GM19468 (cell line): ENCODE measurements around the gene MPO.

Source experiments
- ATAC-seq: cut with Tn5 transposase; IDR thresholded peaks from one replicate; pipeline ENCODE4 v1.9.1; 2021; ENCODE audit warnings: mild to moderate bottlenecking, moderate library complexity, moderate number of reproducible peaks; ENCODE audit not compliant: unreplicated experiment; ENCODE audit errors: extremely low read depth

Gene MPO

DNA sequence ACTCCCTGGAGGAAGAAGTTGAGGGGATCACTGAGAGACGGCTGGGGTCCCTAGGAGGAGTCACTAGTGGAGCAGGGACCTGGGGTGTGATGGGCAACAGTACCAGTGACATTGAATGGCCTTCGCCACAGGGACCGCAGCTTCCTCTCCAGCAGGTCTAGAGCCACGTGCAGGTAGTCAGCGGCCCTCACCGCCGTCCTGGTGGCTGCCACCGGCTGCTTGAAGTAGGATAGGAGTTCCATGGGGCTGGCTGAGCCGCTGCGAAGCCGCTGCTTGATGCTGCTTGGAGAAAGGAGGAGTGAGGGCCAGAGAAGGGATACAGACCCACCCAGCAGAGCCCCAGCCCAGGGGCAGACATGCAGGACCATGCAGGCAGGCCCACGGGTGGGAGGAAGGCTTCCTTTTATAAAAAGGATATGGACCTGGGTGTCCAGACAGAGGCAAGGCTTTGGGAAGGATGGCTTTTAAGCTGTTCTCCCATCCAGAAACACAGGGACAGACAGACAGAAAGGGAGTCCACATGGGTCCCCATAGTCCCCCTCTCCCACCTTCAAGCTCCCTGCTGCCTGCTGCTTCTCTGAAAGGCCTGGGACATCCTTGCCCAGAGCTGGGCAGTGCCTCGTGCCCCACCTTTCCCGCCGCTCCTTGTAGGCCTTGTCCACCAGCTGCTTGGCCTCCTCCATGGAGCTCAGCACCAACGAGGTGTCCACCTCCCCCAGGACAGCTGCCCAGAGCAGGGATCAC is 827 bp downstream of the MPO start:
- no peak for ATAC-seq

DNA sequence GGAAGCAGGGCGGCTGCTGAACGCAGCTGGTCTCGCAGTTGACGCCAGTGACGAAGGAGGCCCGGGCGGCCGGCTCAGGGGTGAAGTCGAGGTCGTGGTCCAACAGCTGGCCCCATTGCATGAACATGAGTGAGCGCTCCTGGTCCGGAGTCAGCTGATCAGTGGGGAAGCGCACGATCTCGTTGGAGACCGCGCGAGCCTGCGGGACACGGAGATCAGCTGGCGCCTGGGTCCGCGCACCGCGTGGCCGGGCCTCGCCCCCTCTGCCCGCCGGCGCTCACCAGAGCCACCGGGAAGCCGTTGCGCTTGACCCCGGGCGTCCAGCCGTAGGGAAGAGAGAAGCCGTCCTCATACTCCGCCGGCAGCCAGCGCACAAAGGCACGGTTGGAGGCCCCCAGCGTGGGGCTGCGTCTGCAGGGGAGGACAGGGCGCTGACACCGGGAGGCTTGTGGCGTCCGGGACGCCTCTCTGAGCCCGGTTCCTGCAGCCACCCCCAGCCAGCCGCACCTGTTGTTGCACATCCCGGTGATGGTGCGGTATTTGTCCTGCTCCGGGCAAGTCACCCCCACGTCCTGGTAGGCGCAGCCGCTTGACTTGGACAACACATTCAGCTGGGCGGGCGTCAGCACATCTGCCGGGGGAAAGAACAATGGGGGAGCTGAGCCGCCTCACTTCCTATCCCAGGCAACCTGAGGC is 1.6 kb downstream of the MPO start:
- no peak for ATAC-seq

DNA sequence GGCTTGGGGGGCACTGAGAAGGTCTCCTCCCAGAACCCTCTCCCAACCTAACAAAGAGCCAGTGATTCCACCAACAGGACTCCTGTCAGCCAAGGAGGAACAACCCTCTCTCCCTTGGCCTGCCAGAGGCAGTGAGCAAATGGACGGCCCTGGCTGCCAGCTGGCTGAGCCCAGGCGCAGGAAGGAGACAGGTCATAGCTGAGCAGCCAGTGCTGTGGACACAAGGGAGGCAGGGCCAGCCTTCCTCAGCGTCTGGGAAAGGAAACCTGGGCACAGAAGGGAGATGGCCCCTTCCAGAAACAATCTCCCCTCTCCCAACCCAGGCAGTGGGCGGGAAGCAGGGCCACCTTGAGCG is 2.1 kb downstream of the MPO start:
- ATAC-seq, result no peak

DNA sequence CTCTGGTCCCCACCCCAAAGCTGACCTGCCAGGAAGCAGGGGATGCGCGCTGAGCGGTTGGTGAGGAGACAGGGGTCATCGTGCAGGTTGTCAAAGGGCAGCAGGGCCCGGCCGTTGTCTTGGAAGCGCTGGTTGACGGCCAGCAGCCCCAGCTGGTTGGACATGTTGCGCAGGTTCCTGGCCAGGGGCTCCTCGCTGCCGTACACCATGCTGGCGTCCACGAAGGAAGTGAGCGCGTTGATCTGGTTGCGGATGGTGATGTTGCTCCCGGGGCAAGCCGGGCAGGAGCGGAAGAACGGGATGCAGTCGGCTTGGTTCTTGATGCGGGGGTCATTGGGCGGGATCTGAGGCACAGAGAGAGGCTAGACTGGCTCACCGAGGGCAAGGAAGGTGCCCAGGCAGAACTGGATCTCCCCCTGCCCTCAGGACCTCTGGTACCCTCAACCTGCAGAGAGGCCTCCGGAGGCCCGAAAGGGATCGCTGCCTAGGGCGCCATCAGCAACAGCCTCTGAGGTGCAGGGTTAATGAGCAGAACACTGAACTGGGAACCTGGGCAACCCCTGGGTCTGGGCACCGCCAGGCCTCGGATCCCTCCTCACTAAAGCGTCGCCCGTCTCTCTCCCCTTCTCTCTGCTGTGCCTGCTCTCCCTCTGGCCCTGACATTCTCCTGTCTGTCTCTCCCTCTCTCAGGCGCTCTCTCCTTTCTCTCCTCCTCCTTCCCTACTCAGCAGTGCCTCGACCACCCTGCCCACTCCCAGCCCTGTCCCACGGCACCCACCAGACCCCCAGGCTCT is 2.7 kb downstream of the MPO start:
- no peak for ATAC-seq

DNA sequence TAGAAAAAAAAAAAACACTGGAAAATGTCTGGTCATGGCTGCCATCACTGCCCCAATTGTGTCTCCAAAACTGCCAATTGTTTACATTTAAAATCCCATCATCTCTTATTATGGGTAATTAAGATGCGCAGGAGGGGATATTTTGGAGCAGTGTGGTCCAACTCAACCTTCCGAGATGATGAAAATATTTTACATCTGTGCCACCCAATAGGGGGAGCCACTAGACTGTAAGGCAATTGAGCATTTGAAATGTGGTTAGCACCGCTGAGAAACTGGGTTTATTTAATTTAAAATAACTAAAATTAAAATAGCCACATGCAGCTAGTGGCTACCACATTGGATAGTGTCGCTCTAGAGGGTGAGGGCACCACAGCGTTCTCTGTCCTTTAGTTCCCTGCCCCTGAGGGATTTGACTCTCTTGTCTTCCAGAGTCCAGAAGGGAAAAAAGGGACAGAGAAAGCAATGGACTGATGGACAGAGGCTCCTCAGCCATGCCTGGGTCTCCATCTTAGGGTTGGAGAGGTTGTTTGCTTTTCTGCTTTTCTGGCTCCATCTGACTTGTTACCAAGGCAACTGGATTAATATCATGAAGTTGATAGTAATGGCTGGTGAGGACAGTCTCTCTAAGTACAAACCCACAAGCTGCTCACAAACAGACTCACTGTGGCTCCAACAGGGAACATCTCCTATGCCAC is 3.5 kb downstream of the MPO start:
- no peak for ATAC-seq

DNA sequence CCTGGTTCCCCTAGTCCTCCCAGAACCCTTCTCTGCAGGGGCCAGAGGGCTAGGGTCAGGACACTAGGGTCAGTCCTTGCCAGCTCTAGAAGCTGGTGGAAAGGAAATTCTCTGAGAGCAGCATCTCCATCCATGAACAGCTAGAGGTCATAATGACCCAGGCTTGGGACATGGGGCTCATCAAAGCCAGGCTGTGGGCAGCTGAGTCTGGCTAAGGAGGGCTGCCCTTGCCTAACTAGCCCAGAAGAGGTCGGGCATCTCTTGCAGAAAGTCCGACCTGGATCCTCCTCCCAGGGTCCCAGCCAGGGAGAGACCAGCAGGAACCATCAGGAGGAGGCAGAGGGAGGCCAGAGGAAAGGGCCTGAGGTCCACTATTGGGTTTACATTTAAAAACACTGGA is 4.3 kb downstream of the MPO start:
- ATAC-seq, result no peak

DNA sequence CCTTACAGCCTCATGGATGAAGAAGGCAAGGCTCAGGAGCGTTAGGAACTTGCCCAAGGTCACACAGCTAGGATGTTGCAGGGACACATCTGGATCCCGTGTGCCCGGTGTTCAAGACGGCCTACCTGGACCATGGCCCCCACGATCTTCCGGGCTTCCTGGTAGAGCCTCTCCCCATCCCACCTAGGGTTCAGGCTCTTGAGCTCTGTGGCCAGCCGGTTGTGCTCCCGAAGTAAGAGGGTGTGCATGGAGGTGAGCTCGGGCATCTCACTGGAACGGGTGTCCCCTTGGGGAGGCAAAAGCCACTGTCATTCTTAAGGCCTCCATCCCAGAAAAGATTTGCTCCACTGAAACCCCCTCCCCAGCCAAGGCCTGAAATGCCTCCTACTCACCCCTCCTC is 5.3 kb downstream of the MPO start:
- ATAC-seq, result no peak

DNA sequence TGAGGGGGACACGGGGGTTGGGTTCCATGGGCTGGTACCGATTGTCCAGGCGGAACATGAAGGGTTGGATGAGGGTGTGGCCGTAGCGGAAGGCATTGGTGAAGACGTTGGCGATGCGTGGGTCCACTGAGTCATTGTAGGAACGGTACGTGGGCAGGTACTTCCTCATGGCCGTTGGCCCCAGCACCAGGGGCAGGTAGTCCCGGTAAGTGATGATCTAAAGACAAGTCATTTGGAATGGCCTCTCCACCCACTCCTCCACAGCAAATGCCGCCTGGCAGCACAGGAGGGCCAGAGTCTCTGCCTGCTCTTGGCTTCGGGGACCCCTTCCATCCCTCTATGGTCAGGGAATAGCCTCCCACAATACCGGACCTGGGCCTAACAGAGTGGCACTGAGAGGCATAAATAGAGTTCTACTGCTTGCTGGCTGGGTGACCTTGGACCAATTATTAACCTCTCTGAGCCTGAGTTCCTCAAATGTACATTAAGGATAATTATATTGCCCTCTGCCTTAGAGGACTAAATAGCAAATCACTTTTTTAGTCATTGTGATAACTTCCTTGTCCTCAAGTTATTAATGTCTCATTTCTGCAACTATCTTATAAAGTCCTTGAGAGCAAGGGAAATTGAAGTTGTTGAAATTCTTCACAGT is 7.2 kb downstream of the MPO start:
- no peak for ATAC-seq

DNA sequence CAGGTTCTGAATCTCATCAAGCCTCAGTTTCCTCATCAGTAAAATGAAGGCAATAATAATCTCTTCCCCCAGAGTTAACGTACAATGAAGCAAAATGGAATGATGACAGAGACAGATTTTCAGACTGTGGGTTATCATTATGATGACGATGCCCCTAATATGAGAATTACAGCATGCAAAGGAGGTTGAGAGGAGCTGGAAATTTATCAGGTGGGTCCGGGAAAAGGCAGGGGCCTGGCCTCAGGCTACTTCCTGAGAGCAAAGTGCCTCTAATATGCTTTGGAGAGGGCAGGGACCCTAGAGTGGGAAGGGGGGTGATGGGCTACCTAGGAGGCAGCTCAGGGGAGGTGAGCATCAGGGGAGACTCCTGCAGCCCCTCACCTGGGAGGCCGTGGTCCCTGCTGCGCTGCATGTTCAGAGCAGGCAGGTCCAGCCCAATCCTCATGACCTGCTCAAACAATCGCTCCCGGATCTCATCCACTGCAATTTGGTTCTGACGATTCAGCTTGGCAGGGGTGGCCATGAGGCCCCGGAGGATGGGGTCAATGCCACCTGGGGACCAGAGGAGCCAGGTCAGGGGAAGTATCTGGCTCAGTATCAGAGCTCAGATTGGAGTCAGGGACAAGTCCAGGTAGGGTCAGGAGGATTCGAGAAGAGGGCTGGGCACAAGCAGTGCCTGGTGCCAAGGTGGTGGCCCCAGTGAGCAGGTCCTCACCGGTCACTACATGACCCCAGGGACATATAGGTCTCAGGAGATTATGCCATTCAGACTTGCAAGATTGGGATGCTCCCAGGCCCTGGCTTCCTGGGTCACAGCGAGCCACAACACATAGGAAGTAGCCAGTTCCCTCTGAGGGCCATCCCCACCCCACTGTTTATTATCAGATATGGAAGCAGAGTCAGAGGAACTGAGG is 8.1 kb downstream of the MPO start:
- ATAC-seq, result no peak

DNA sequence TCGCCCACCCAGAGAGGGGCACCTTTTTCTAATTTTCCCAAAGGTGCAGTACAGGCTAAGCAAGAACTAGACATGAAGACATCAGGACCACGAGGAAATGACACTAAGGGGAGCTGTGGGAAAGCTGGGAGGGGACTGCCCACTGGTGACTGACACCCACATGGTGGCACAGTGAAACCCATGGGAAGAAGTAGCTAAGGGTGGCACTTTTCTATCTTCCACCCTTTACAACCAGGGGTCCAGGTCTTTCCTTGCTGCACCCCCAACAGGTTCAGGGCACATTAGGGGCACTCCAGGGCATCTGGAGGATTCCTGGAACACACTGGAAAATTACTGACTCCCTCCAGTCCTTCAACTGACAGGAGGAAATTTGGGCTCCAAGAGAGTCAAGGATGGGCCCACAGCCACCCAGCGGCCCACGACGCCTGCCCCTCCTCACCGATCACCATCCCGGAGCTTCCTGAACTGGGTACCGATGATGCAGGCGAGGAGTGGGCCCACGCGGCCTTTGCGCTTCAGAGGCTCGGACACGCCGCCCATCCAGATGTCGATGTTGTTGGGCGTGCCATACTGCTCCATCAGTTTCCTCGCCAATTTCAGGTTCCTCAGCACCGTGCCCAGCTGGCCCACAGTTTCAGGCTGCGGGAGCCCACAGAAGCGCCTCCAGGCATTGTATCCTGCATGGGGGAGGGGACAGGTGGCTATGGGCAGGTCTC is 9.4 kb downstream of the MPO start:
- ATAC-seq, result no peak

DNA sequence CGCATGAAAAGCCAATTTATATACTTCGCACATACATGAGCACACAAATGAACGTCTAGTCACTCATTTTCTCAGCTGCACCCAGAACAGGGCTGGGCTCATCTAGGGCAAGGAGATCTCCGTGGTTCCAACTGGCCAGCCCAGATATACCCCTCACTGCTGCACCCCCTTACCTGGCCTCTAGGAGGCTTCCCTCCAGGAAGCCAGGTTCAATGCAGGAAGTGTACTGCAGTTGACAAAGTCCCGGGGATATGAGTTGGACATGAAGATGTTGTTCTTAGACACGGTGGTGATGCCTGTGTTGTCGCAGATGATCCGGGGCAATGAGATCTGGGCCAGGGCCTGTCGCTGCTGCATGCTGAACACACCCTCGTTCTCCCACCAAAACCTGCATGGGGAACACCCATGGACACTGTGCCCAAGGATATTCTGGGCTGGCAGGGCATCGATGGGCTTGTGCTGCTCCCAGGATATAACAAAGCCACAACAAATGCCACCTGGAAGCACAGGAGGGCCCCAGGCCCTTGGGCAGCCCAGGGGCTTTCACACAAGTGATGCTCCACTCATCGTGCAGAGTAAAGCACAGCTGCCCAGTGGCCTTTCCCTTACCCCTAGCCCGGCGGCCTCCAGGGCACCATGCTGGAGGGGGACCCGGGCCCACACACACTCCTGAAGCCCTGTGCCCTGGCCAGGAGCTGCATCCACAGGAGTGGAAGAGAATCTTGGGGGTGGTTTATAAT is 10.1 kb downstream of the MPO start:
- no peak for ATAC-seq

DNA sequence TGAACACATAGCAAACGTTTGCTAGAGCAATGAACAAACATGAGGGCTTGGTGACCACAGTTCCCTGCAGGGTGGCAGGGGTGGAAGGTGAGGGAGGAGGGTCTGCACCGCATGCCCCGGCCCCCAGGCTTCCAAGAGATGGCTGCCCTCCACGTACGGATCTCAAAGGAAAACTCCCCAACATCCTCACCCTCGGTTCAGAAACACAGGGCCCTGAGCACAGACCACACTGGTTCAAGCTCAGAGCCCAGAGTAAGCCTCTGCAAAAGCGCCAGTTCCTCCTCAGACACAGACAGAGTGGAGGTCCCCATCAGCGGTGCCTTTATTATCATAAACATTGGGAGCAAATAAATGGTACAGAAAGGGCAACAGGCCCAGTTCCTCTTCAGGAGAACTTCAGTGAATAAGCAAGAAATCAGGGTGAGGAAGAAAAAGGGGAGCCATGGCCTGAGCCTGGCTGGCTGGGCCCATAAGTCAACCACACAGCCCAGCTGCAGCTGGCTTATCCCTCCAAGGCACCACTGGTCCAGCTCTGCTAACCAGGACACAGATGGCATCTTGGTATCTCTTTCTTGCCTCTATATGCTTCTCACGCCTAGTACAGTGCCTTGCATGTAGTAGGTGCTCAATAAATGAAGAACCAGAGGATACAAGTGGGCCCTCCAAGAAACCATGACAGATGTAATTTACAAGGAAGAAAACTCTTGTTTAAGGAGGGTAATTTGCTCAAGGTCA is 11.0 kb downstream of the MPO start:
- no peak for ATAC-seq

DNA sequence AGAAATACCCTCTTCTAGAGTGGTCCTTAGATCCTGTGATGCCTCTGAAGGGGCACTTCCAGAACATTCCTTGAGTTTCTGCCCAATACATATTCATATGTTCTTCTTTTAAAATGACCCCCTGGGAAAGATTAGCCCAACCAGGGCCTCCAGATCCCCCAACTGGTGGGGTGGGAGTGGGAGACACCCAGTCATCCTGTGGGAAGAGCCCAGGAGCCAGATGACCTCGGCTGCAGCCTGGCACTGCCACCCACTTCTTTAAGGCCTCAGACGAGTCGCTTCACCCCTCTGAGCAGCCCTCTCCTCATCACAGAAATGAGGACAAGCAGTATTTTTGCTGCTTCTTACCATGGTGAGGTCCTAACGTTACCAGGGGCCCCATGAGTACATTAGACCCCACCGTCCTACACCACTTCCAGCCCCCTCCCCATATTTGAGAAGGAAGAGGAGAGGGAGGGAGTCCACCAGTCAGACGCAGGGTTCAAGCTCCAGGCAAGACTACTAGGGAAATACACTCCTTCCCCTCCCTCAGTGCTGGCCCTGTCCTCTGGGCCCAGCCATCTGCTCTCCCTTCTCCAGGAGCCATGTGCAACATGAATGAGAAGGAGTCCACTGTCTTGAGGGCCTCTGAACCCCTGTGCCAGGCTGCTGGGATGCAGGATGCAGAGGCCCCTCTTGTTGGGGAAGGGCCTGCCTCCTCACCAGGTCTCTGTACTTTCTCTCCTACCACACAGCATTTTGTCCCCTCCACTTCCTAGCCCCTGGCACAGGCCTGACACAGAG is 11.8 kb downstream of the MPO start:
- ATAC-seq, result no peak

DNA sequence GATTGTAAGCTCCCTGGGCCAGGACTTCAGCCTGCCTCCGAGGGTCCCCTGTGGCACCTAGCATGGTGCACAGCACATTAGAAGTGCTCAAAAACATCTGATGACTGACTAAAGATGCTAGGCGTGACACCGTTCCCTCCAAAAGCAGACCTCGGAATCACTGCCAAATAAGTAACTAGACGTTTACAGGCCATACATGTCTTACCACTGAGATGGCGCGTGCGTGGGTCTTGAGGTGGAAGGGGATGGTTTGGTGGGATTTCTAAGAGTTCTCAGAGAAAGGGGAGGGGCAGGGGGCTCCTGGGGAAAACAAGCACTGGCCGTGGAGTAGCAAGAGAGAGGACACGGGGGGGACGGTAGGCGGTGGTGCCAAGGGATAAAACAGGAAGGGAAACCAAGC is 12.4 kb downstream of the MPO start:
- no peak for ATAC-seq

DNA sequence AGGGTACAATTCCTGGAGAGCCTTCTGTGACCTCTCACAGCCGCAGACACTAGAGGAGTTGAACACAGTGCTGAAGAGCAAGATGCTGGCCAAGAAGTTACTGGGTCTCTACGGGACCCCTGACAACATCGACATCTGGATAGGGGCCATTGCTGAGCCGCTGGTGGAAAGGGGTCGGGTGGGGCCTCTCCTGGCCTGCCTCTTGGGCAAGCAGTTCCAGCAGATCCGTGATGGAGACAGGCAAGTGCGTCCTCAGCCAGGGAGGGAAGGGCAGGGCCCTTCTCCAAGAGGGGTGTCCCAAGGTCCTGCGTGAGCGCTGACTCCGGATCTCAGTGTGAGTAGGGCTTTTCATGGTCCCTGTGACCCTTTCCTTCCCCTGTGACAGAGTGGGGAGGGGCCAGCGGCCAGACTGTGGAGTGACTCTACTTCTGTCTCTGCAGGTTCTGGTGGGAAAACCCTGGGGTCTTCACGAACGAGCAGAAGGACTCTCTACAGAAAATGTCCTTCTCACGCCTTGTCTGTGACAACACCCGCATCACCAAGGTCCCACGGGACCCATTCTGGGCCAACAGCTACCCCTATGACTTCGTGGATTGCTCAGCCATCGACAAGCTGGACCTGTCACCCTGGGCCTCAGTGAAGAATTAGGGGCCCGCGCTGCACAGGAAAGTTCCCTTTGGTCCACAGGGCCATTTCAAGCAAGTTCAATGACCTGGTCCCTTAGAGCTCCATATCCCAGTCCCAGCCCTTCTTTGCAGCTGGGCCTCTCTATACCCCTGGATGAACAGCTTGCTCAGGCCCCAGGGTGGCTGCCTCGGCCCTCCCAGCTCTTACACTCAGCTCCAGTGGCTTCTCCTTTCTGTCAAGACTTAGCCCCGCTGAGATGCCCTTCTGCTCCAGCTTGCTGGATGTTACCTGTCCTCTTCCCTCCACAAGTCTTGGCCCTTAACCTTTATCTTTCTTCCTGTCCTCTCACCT is 13.1 kb downstream of the MPO start:
- no peak for ATAC-seq
